Duodenal mucosa (tissue), 2 donors: ENCODE data around the gene FBXL20.
"Not testable (repeated sequence)": the region's sequence is repeated elsewhere in the genome, so short reads cannot be mapped to it uniquely, and the experiment has no call there.

Experiments used
- H3K27ac ChIP-seq: one replicate; pipeline ENCODE4 v1.7.0; 2013; ENCODE audit warnings: low read depth, low read length
- H3K27me3 ChIP-seq, 2 donors: one replicate each; pipeline ENCODE4 v1.7.0; 2013; ENCODE audit warnings: low read length in 2 of 2, control low read depth in 1 of 2; ENCODE audit not compliant: insufficient read depth in 2 of 2, control insufficient read depth in 1 of 2
- H3K36me3 ChIP-seq, 2 donors: one replicate each; pipeline ENCODE4 v1.7.0; 2013; ENCODE audit warnings: low read length in 2 of 2, control low read depth in 1 of 2; ENCODE audit not compliant: insufficient read depth in 2 of 2, control insufficient read depth in 1 of 2
- H3K4me1 ChIP-seq, 2 donors: one replicate each; pipeline ENCODE4 v1.7.0; 2013; ENCODE audit warnings: low read length in 2 of 2, control low read depth in 1 of 2; ENCODE audit not compliant: insufficient read depth in 2 of 2, control insufficient read depth in 1 of 2
- H3K4me3 ChIP-seq, 2 donors: one replicate each; pipeline ENCODE4 v1.7.0; 2013; ENCODE audit warnings: low read length in 2 of 2, low read depth in 1 of 2
- H3K9ac ChIP-seq, 2 donors: one replicate each; pipeline ENCODE4 v1.7.0; 2013; ENCODE audit warnings: low read length in 2 of 2, low read depth in 1 of 2
- H3K9me3 ChIP-seq, 2 donors: one replicate each; pipeline ENCODE4 v1.7.0; 2013; ENCODE audit warnings: low read length in 2 of 2, control low read depth in 1 of 2; ENCODE audit not compliant: control insufficient read depth in 1 of 2

FBXL20 gene

DNA sequence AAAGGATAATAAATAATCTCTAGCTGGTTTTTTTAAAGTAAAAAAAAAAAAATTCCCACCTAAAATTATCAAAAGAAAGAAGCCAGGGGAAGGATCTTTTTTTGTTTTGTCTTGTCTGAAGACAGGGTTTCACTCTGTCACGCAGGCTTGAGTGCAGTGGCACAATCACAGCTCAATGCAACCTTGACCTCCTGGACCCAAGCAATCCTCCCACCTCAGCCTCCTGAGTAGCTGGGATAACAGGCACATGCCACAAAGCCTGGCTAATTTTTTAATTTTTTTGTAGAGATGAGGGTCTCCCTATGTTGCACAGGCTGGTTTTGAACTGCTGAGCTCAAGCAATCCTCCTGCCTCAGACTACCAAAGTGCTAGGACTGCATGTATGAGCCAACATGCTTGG is 97.2 kb downstream of the FBXL20 start:
- Histone ChIP-seq H3K9ac (no peak overlapping the region), H3K4me1 (no peaks in the 10 kb centered on the region), H3K9me3 (no peaks in the 10 kb centered on the region), H3K4me3 (no peak overlapping the region), H3K27ac (no peak overlapping the region), H3K27me3 (no peaks in the 10 kb centered on the region), H3K36me3 (peaks cover 0 to 11% of the 10 kb centered on the region in 2 donors)

DNA sequence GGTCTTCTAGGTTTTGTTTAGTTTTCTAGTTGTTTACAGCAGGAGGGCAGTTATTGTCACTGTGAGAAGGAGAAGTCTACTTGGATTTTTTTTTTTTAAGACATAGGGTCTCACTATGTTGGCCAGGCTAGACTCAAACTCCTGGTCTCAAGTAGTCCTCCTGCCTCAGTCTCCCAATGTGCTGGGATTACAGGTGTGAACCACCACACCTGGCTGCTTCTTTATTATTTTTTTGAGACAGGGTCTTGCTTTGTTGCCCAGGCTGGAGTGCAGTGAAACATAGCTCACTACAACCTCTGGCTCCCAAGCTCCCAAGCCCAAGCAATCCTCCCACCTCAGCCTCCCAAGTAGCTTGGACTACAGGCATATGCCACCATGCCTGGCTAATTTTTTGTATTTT is 107.4 kb downstream of the FBXL20 start:
- Histone ChIP-seq H3K36me3 (peaks cover 6 to 32% of the 10 kb centered on the region in 2 donors), H3K9me3 (no peaks in the 10 kb centered on the region), H3K4me1 (no peaks in the 10 kb centered on the region), H3K27me3 (no peaks in the 10 kb centered on the region), H3K4me3 (no peak overlapping the region), H3K27ac (no peak overlapping the region), H3K9ac (no peak overlapping the region)

GRCh38 chr17:39292546-39292945 is 108.9 kb downstream of the FBXL20 start:
- H3K27ac ChIP-seq, H3K4me3 ChIP-seq, H3K27me3 ChIP-seq, H3K9me3 ChIP-seq, H3K4me1 ChIP-seq, H3K9ac ChIP-seq: not testable (repeated sequence)
- H3K36me3 ChIP-seq, result peaks cover 6 to 20% of the 10 kb centered on the region in 2 donors

- not testable (repeated sequence) for H3K9me3 ChIP-seq, H3K27ac ChIP-seq, H3K4me1 ChIP-seq, H3K4me3 ChIP-seq, H3K27me3 ChIP-seq, H3K9ac ChIP-seq
- peaks cover 0 to 18% of the 10 kb centered on the region in 2 donors for H3K36me3 ChIP-seq
Observed at GRCh38 chr17:39286513-39286912, 114.9 kb downstream of the FBXL20 start.

DNA sequence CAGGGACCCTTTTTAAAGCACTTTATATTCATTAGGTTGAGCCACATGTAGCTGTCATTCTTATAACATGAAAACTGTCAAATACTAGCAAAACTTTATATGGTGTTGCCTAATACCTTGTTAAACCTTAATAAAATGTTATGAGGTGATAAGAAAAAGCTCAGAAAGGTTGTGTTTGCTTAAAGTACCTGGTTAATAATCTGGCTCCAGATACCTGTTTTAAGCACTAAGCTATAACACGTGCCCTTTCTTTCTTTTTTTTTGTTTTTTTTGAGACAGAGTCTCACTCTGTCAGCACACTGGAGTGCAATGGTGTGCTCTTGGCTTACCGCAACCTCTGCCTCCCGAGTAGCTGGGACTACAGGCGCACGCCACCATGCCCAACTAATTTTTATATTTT is 116.7 kb downstream of the FBXL20 start:
- H3K27ac ChIP-seq, result no peak overlapping the region
- H3K27me3 ChIP-seq, result no peaks in the 10 kb centered on the region
- H3K4me3 ChIP-seq, result no peak overlapping the region
- no peak overlapping the region for H3K9ac ChIP-seq
- H3K36me3 ChIP-seq, result peaks cover 0 to 16% of the 10 kb centered on the region in 2 donors
- H3K4me1 ChIP-seq, result no peaks in the 10 kb centered on the region
- H3K9me3 ChIP-seq, result no peaks in the 10 kb centered on the region

- peaks cover 0 to 13% of the 10 kb centered on the region in 2 donors for H3K36me3 ChIP-seq
- H3K9ac ChIP-seq, result no peak overlapping the region
- H3K27ac ChIP-seq, result no peak overlapping the region
- no peaks in the 10 kb centered on the region for H3K4me1 ChIP-seq
- no peak overlapping the region for H3K4me3 ChIP-seq
- H3K9me3 ChIP-seq, result no peaks in the 10 kb centered on the region
- no peaks in the 10 kb centered on the region for H3K27me3 ChIP-seq
Observed at GRCh38 chr17:39283896-39284295, 117.5 kb downstream of the FBXL20 start.

- Histone ChIP-seq H3K9me3 (no peaks in the 10 kb centered on the region), H3K4me3 (no peak overlapping the region), H3K36me3 (peaks cover 0 to 15% of the 10 kb centered on the region in 2 donors), H3K4me1 (no peaks in the 10 kb centered on the region), H3K9ac (no peak overlapping the region), H3K27me3 (no peaks in the 10 kb centered on the region), H3K27ac (no peak overlapping the region)
Observed at GRCh38 chr17:39283098-39283497, 118.3 kb downstream of the FBXL20 start.

GRCh38 chr17:39281806-39282205 is 119.6 kb downstream of the FBXL20 start:
- Histone ChIP-seq H3K9me3 (no peaks in the 10 kb centered on the region), H3K27me3 (no peaks in the 10 kb centered on the region), H3K4me3 (no peak overlapping the region), H3K9ac (no peak overlapping the region), H3K27ac (no peak overlapping the region), H3K36me3 (peaks cover 0 to 24% of the 10 kb centered on the region in 2 donors), H3K4me1 (no peaks in the 10 kb centered on the region)

DNA sequence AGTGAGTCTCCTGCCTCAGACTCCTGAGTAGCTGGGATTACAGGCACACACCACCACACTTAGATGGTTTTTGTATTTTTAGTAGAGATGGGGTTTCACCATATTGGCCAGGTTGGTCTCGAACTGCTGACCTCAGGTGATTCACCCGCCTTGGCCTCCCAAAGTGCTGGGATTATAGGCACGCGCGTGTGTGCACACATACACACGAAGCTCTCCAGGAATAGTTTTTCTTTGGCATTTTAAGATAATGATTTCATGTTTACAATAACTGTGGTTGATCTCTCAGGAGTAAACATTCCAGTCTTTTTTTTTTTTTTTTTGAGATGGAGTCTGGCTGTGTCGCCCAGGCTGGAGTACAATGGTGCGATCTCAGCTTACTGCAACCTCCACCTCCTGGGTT is 123.2 kb downstream of the FBXL20 start:
- peaks cover 6 to 27% of the 10 kb centered on the region in 2 donors for H3K36me3 ChIP-seq
- H3K27ac ChIP-seq, H3K4me1 ChIP-seq, H3K27me3 ChIP-seq, H3K9me3 ChIP-seq, H3K4me3 ChIP-seq, H3K9ac ChIP-seq: not testable (repeated sequence)

GRCh38 chr17:39277110-39277509 is 124.3 kb downstream of the FBXL20 start:
- H3K9me3 ChIP-seq, result no peaks in the 10 kb centered on the region
- H3K4me1 ChIP-seq, result no peaks in the 10 kb centered on the region
- no peak overlapping the region for H3K27ac ChIP-seq
- H3K9ac ChIP-seq, result no peak overlapping the region
- H3K4me3 ChIP-seq, result no peak overlapping the region
- peaks cover 6 to 28% of the 10 kb centered on the region in 2 donors for H3K36me3 ChIP-seq
- H3K27me3 ChIP-seq, result no peaks in the 10 kb centered on the region

GRCh38 chr17:39276113-39276512 is 125.3 kb downstream of the FBXL20 start:
- H3K27ac ChIP-seq, result no peak overlapping the region
- H3K4me3 ChIP-seq, result no peak overlapping the region
- H3K27me3 ChIP-seq, result no peaks in the 10 kb centered on the region
- H3K9ac ChIP-seq, result no peak overlapping the region
- peaks cover 6 to 28% of the 10 kb centered on the region in 2 donors for H3K36me3 ChIP-seq
- H3K9me3 ChIP-seq, result no peaks in the 10 kb centered on the region
- no peaks in the 10 kb centered on the region for H3K4me1 ChIP-seq
